ENCODE results near the gene LRP1.

Gene LRP1

DNA sequence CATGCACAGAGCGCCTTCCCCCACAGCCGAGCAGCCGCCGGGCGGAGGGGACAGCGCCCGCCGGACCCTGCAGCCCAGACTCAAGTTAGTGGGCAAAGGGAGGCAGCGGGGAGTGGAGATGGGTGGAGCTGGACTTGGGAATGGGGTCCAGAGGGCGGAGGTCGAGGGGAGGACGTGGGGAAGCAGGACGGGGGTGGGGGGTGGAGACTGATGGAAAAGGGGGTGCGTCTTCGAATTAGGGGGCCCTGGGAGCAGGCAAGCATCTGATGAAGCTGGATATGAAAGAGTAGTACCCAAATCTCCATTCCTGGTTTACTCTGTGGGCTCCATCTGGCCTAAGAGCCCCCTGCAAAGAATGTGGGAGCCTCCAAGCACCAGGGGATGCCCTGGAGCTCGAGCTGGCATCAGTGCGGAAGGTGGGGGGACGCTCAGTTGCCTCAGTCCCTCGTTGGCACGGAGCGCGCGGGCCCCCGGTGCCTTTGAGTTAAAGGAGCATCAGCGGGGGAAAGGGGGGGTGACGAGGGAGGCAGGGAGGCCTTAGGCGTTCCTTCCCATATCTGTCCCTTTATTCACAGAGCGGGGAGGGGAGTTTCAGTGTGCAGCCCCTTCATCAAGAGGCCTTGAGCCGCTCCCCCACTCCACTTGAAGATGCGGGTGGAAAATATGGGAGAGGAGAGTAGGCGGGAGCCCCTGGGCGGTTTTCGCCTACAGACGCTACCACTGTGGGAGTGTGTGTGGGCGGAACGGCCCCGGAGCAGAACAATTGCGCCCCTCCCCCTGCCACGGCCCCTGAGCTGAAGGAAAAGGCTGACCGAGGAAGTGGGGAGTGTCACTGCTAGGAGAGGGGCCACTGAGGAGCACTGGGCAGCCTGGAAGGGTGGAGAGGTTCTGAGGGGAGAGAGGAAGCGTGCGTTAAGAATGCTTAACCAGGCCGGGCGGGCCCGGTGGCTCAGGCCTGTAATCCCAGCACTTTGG lies 38.7 kb upstream of the LRP1 start:
- Histone ChIP-seq H2AFZ (ENCODE audit: low read length) (peak overlapping the region; percentile 81), H3K4me2 (ENCODE audit: low read depth, low read length, poor library complexity, severe bottlenecking) (peak overlapping the region; percentile 88), H3F3A (ENCODE audit: low read depth) (peaks cover 3% of the 10 kb centered on the region; the same call in 1 of the 2 replicates), H3K9me2 (replicated peaks; ENCODE audit: low read depth, low read length) (no peaks in the 10 kb centered on the region), H3K4me1 (ENCODE audit: insufficient read depth, low read length, poor library complexity, severe bottlenecking) (peaks cover 20% of the 10 kb centered on the region), H3K79me2 (ENCODE audit: insufficient read depth, low read length) (peaks cover 24% of the 10 kb centered on the region), H3K9ac (ENCODE audit: low read depth, low read length, poor library complexity, severe bottlenecking) (peak overlapping the region; percentile 81), H3K4me3 (ENCODE audit: low read length, poor library complexity, severe bottlenecking) (peak overlapping the region; percentile 88), H3K36me3 (ENCODE audit: insufficient read depth, low read length) (no peaks in the 10 kb centered on the region; the same call in 1 of the 2 replicates), H3K9me3 (ENCODE audit: insufficient read depth, low read depth, low read length) (no peaks in the 10 kb centered on the region), H3K27me3 (ENCODE audit: insufficient read depth, low read length, poor library complexity, severe bottlenecking) (no peaks in the 10 kb centered on the region), H4K20me1 (ENCODE audit: insufficient read depth, low read length, poor library complexity, severe bottlenecking) (peaks cover 10% of the 10 kb centered on the region)
- no peak for TF ChIP-seq EZH2phosphoT487 (IDR thresholded peaks at IDR 0.05; ENCODE audit: borderline replicate concordance)
- TF ChIP-seq, protein P1, sequence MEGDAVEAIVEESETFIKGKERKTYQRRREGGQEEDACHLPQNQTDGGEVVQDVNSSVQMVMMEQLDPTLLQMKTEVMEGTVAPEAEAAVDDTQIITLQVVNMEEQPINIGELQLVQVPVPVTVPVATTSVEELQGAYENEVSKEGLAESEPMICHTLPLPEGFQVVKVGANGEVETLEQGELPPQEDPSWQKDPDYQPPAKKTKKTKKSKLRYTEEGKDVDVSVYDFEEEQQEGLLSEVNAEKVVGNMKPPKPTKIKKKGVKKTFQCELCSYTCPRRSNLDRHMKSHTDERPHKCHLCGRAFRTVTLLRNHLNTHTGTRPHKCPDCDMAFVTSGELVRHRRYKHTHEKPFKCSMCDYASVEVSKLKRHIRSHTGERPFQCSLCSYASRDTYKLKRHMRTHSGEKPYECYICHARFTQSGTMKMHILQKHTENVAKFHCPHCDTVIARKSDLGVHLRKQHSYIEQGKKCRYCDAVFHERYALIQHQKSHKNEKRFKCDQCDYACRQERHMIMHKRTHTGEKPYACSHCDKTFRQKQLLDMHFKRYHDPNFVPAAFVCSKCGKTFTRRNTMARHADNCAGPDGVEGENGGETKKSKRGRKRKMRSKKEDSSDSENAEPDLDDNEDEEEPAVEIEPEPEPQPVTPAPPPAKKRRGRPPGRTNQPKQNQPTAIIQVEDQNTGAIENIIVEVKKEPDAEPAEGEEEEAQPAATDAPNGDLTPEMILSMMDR (conservative IDR thresholded peaks at IDR 0.05; ENCODE audit: low read length) = no peak

DNA sequence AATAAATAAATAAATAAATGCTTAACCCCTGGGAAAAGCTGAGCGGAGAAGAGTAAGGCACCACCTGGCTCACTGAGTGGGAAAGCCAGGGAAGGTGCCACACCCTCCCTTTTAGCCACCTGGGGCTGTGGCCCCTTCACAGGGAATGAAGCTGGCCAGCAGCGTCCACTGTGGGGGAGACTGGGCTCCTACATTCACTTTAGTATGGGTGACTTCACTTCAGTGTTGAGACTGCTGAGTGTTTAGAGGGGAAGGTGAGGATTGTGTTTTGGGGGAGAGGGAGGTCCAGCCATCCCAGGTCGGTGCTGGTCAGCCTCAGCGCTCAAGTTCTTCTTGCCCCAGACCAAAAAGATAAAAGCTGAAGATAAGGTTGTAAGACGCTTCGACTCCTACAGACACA lies 37.8 kb upstream of the LRP1 start:
- H3K27me3 ChIP-seq (ENCODE audit: insufficient read depth, low read length, poor library complexity, severe bottlenecking) = no peaks in the 10 kb centered on the region
- H3F3A ChIP-seq (ENCODE audit: low read depth) = peaks cover 3% of the 10 kb centered on the region; the same call in 1 of the 2 replicates
- H3K4me1 ChIP-seq (ENCODE audit: insufficient read depth, low read length, poor library complexity, severe bottlenecking) = peaks cover 20% of the 10 kb centered on the region
- no peak overlapping the region for H2AFZ ChIP-seq (ENCODE audit: low read length)
- H3K4me3 ChIP-seq (ENCODE audit: low read length, poor library complexity, severe bottlenecking) = peak overlapping the region; percentile 88
- H3K79me2 ChIP-seq (ENCODE audit: insufficient read depth, low read length) = peaks cover 24% of the 10 kb centered on the region
- H3K9ac ChIP-seq (ENCODE audit: low read depth, low read length, poor library complexity, severe bottlenecking) = no peak overlapping the region
- peak overlapping the region; percentile 88 for H3K4me2 ChIP-seq (ENCODE audit: low read depth, low read length, poor library complexity, severe bottlenecking)
- H3K9me3 ChIP-seq (ENCODE audit: insufficient read depth, low read depth, low read length) = no peaks in the 10 kb centered on the region
- H3K9me2 ChIP-seq (replicated peaks; ENCODE audit: low read depth, low read length) = no peaks in the 10 kb centered on the region
- no peaks in the 10 kb centered on the region; the same call in 1 of the 2 replicates for H3K36me3 ChIP-seq (ENCODE audit: insufficient read depth, low read length)
- no peak for TF ChIP-seq EZH2phosphoT487 (IDR thresholded peaks at IDR 0.05; ENCODE audit: borderline replicate concordance)
- TF ChIP-seq, protein P1 (conservative IDR thresholded peaks at IDR 0.05; ENCODE audit: low read length) = no peak
- peaks cover 10% of the 10 kb centered on the region for H4K20me1 ChIP-seq (ENCODE audit: insufficient read depth, low read length, poor library complexity, severe bottlenecking)

DNA sequence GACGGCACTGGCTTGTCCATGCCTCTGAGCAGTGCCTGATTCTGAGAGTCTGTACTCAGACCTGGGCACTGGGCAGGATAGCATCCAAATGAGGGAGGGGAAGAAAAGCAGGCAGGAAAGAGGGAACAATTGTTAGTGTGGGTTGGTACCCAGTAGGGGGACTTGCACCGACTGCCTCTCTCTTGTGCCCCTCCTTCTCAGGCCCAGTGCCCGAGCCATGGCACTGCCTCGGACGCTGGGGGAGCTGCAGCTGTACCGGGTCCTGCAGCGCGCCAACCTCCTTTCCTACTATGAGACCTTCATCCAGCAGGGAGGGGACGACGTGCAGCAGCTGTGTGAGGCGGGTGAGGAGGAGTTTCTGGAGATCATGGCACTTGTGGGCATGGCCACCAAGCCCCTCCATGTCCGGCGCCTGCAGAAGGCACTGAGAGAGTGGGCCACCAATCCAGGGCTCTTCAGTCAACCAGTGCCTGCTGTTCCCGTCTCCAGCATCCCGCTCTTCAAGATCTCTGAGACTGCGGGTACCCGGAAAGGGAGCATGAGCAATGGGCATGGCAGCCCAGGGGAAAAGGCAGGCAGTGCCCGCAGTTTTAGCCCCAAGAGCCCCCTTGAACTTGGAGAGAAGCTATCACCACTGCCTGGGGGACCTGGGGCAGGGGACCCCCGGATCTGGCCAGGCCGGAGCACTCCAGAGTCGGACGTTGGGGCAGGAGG lies 37.2 kb upstream of the LRP1 start:
- Histone ChIP-seq H3K27me3 (ENCODE audit: insufficient read depth, low read length, poor library complexity, severe bottlenecking) (no peaks in the 10 kb centered on the region), H3K9ac (ENCODE audit: low read depth, low read length, poor library complexity, severe bottlenecking) (no peak overlapping the region), H4K20me1 (ENCODE audit: insufficient read depth, low read length, poor library complexity, severe bottlenecking) (peaks cover 10% of the 10 kb centered on the region), H3K36me3 (ENCODE audit: insufficient read depth, low read length) (peaks cover under 1% of the 10 kb centered on the region; the same call in 1 of the 2 replicates), H3K79me2 (ENCODE audit: insufficient read depth, low read length) (peaks cover 24% of the 10 kb centered on the region), H3K9me3 (ENCODE audit: insufficient read depth, low read depth, low read length) (no peaks in the 10 kb centered on the region), H2AFZ (ENCODE audit: low read length) (no peak overlapping the region), H3K4me1 (ENCODE audit: insufficient read depth, low read length, poor library complexity, severe bottlenecking) (peaks cover 16% of the 10 kb centered on the region), H3K4me2 (ENCODE audit: low read depth, low read length, poor library complexity, severe bottlenecking) (peak overlapping the region; percentile 88), H3K4me3 (ENCODE audit: low read length, poor library complexity, severe bottlenecking) (peak overlapping the region; percentile 88), H3F3A (ENCODE audit: low read depth) (peaks cover 3% of the 10 kb centered on the region; the same call in 1 of the 2 replicates), H3K9me2 (replicated peaks; ENCODE audit: low read depth, low read length) (no peaks in the 10 kb centered on the region)
- TF ChIP-seq, protein P1 (conservative IDR thresholded peaks at IDR 0.05; ENCODE audit: low read length) = no peak
- no peak for TF ChIP-seq EZH2phosphoT487 (IDR thresholded peaks at IDR 0.05; ENCODE audit: borderline replicate concordance)

Measured in Loucy (cell line).